ENCODE results near the gene SLC44A4. TPM values are rescaled to one million over a fixed set of nuclear protein-coding genes. Genes with fewer than 3 reads are reported as not detected.
A peak's percentile ranks its signal among the peaks of the same experiment; 100 is the strongest.

Gene SLC44A4
- total and polyA plus RNA-seq, 2 of the 8 experiments (the other 6 are each of a cell fraction or from before 2014, with no cell fraction given): 4.8 to 7.0 TPM

GRCh38 chr6:31905041-31905440 lies 26.2 kb upstream of the SLC44A4 start:
- Histone ChIP-seq H3K79me2 (ENCODE audit: control insufficient read depth in 1 of 2, insufficient read depth in 2 of 2, low read length in 2 of 2) (peaks cover 0 to 2% of the 10 kb centered on the region in 2 experiments; a peak in 1 of 4 replicates), H3K4me3 (ENCODE audit: extremely low read depth in 1 of 4, insufficient read depth in 2 of 4, low read depth in 3 of 4, low read length in 4 of 4) (no peak overlapping the region), H3K36me3 (ENCODE audit: control insufficient read depth in 2 of 4, insufficient read depth in 4 of 4, low read length in 3 of 4) (peaks cover 0 to under 1% (median under 1%) of the 10 kb centered on the region in 4 experiments; a peak in 1 of 8 replicates), H3K27me3 (replicated peaks in 1 of 4; ENCODE audit: control insufficient read depth in 3 of 4, extremely low read depth in 1 of 4, insufficient read depth in 3 of 4, low read length in 3 of 4) (no peaks in the 10 kb centered on the region), H3K23me2 (ENCODE audit: low read depth, low read length) (peaks cover 4% of the 10 kb centered on the region; the same call in 1 of the 2 replicates), H2BK120ac (replicated peaks; ENCODE audit: low read depth, low read length) (no peak overlapping the region), H3K4ac (replicated peaks; ENCODE audit: insufficient read length, low read depth, low read length) (no peak overlapping the region), H3K4me1 (replicated peaks in 1 of 4; ENCODE audit: control insufficient read depth in 3 of 4, insufficient read depth in 4 of 4, low read length in 3 of 4) (peaks cover 0 to 18% (median 11%) of the 10 kb centered on the region in 4 experiments; a peak in 6 of 7 replicates), H3K27ac (ENCODE audit: low read depth, low read length) (no peak overlapping the region), H3K14ac (ENCODE audit: insufficient read length) (no peak overlapping the region), H3K4me2 (ENCODE audit: insufficient read depth in 1 of 2, low read depth in 2 of 2, low read length in 2 of 2) (no peak overlapping the region), H3K56ac (replicated peaks; ENCODE audit: insufficient read length, low read depth, low read length) (no peak overlapping the region), H2BK12ac (ENCODE audit: low read depth, low read length) (no peak overlapping the region), H2BK15ac (ENCODE audit: low read length) (0 out of 2 replicates have a peak overlapping the region, but pooled peaks have one; percentile 46), H4K8ac (ENCODE audit: extremely low read depth, insufficient read depth, low read length) (no peak overlapping the region), H2BK5ac (ENCODE audit: low read depth, low read length) (no peak overlapping the region), H4K5ac (ENCODE audit: insufficient read length, low read depth, low read length) (no peak overlapping the region), H3K9ac (replicated peaks in 1 of 4; ENCODE audit: extremely low read depth in 1 of 4, low read depth in 3 of 4, low read length in 3 of 4) (no peak overlapping the region), H2BK20ac (ENCODE audit: low read length) (no peak overlapping the region), H3K18ac (ENCODE audit: extremely low read depth, low read length) (no peak overlapping the region), H3K23ac (ENCODE audit: insufficient read length) (no peak overlapping the region), H3K79me1 (ENCODE audit: low read depth, low read length) (no peaks in the 10 kb centered on the region; the same call in 1 of the 2 replicates), H3K9me3 (ENCODE audit: insufficient read depth in 2 of 2, low read depth in 1 of 2, low read length in 1 of 2) (no peaks in the 10 kb centered on the region), H4K91ac (replicated peaks; ENCODE audit: insufficient read length, low read length) (no peak overlapping the region), H2AFZ (ENCODE audit: low read length) (no peak overlapping the region), H2AK5ac (ENCODE audit: low read depth, low read length) (no peak overlapping the region), H4K20me1 (replicated peaks in 1 of 2; ENCODE audit: control insufficient read depth in 1 of 2, insufficient read depth in 2 of 2, low read length in 2 of 2) (no peaks in the 10 kb centered on the region)
- 77% methylated on average over 1 of the region's 1 CpG; no CpG with 5 or more reads in 1 of the 2 experiments for WGBS, 2 experiments (ENCODE audit: extremely low coverage in 1 of 2, insufficient coverage in 1 of 2, insufficient read length in 1 of 2, insufficient replicate concordance in 2 of 2, low coverage in 1 of 2, low lambda C conversion rate in 2 of 2, missing lambda C conversion rate in 1 of 2)
- ChIA-PET POLR2A (ENCODE audit: partially characterized antibody) (interaction anchor here (0.9 to 2.8 kb wide), 6 partner anchors 9 to 79 kb away, joined by 3 to 10 read pairs (median 4); partner anchors contain the start of gene DXO), CTCF (ENCODE audit: partially characterized antibody) (interaction anchor here (0.5 to 1.9 kb wide), 7 partner anchors 10 to 215 kb away, joined by 3 to 10 read pairs (median 4); no protein-coding TSS in a partner anchor)
- TF ChIP-seq GTF2F1 (IDR thresholded peaks at IDR 0.05; ENCODE audit: borderline replicate concordance, low read depth, low read length): no peak
- no peak for TF ChIP-seq SRF (IDR thresholded peaks at IDR 0.05; ENCODE audit: low read depth, low read length)
- no peak for TF ChIP-seq BCL11A (IDR thresholded peaks at IDR 0.05; ENCODE audit: low read depth in 2 of 2, low read length in 2 of 2)
- no peak for TF ChIP-seq CHD2 (IDR thresholded peaks at IDR 0.05; ENCODE audit: low read length)
- DNase-seq (ENCODE audit: low read depth in 1 of 2, low spot score in 2 of 2) (no peak), FAIRE-seq (no peak)

Measured in H1 (cell line).